Stomach (tissue), 4 donors: ENCODE measurements around the gene SLC25A41.
"Not testable (repeated sequence)": the region's sequence is repeated elsewhere in the genome, so short reads cannot be mapped to it uniquely, and the experiment has no call there.

Experiments
- POLR2A ChIP-seq, 4 donors: fragments of 450-650 bp; IDR thresholded peaks; one replicate each; pipeline ENCODE4 v1.6.1; 2016; ENCODE audit warnings: antibody characterized with exemption in 4 of 4, control low read depth in 2 of 4, mild to moderate bottlenecking in 1 of 4, moderate library complexity in 1 of 4
- POLR2AphosphoS5 ChIP-seq, 3 donors: sonication (generic); formaldehyde crosslinking; IDR thresholded peaks; one replicate each; pipeline ENCODE4 v1.6.1; 2016; ENCODE audit warnings: antibody characterized with exemption in 3 of 3
- TF ChIP-seq, protein P1 (sequence below), 7 experiments: fragments of 450-650 bp in 4 of 7; fragments of 200-600 bp in 3 of 7; sonication (generic) in 3 of 7; IDR thresholded peaks; one replicate each; pipeline ENCODE4 v1.5.1; 2016 to 2019; ENCODE audit warnings: antibody characterized with exemption in 7 of 7, control low read depth in 2 of 7, mild to moderate bottlenecking in 1 of 7

DNA sequence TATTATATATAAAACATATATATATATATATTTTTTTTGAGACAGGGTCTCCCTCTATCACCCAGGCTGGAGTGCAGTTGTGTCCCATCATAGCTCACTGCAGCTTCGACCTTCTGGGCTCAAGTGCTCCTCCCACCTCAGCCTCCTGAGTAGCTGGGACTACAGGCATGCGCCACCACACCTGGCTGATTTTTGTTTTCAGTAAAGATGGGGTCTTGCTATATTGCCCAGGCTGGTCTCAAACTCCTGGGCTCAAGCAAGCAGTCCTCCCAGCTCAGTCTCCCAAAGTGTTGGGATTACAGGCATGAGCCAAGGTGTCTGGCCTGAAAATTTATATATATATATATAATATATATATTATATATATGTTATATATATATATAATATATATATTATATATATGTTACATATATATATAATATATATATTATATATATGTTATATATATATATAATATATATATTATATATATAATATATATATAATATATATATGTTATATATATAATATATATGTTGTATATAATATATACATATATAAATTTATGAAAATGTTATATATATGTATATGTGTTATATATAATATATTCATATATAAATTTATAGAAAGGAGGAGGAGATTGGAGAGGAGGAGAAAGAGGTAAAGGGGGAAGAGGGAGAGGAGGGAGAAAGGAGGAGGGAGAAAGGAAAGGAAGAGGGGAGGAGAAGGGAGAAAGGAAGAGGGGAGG, 4.7 kb downstream of the SLC25A41 start:
- TF ChIP-seq POLR2A, POLR2AphosphoS5 (IDR thresholded peaks at IDR 0.05): not testable (repeated sequence)
- TF ChIP-seq, protein P1, sequence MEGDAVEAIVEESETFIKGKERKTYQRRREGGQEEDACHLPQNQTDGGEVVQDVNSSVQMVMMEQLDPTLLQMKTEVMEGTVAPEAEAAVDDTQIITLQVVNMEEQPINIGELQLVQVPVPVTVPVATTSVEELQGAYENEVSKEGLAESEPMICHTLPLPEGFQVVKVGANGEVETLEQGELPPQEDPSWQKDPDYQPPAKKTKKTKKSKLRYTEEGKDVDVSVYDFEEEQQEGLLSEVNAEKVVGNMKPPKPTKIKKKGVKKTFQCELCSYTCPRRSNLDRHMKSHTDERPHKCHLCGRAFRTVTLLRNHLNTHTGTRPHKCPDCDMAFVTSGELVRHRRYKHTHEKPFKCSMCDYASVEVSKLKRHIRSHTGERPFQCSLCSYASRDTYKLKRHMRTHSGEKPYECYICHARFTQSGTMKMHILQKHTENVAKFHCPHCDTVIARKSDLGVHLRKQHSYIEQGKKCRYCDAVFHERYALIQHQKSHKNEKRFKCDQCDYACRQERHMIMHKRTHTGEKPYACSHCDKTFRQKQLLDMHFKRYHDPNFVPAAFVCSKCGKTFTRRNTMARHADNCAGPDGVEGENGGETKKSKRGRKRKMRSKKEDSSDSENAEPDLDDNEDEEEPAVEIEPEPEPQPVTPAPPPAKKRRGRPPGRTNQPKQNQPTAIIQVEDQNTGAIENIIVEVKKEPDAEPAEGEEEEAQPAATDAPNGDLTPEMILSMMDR (IDR thresholded peaks at IDR 0.05): not testable (repeated sequence)
